Nephron progenitor cell (in vitro differentiated cells): ENCODE data around the gene PTPRZ1.

Experiments used
- DNase-seq: peaks from one replicate; pipeline ENCODE4 v3.0.0; 2021
- H3K27ac Mint-ChIP-seq: 2 replicates; pipeline ENCODE4 v1.8.0; 2021; ENCODE audit warnings: mild to moderate bottlenecking, moderate library complexity, mixed read lengths
- H3K27me3 Mint-ChIP-seq: 2 replicates; pipeline ENCODE4 v1.8.0; 2021; ENCODE audit warnings: mild to moderate bottlenecking, low read depth, mixed read lengths; ENCODE audit not compliant: poor library complexity
- H3K36me3 Mint-ChIP-seq: 2 replicates; pipeline ENCODE4 v1.8.0; 2021; ENCODE audit warnings: low read depth, mixed read lengths
- H3K4me1 Mint-ChIP-seq: 2 replicates; pipeline ENCODE4 v1.8.0; 2021; ENCODE audit warnings: mixed read lengths
- H3K4me3 Mint-ChIP-seq: 2 replicates; pipeline ENCODE4 v1.8.0; 2021; ENCODE audit warnings: mild to moderate bottlenecking, moderate library complexity, mixed read lengths
- H3K9me3 Mint-ChIP-seq: 2 replicates; pipeline ENCODE4 v1.8.0; 2021; ENCODE audit warnings: mild to moderate bottlenecking, moderate library complexity, mixed read lengths
- CTCF ChIP-seq: fragments of 200-600 bp; sonication (generic); IDR thresholded peaks from 2 replicates; pipeline ENCODE4 v1.5.0; 2021; ENCODE audit warnings: antibody characterized with exemption

PTPRZ1 gene

GRCh38 chr7:121879544-121879943, 6.6 kb downstream of the PTPRZ1 start:
- H3K36me3 Mint-ChIP-seq, result no peaks in the 10 kb centered on the region
- H3K4me1 Mint-ChIP-seq, result peaks cover 15% of the 10 kb centered on the region
- no peak for DNase-seq
- no peaks in the 10 kb centered on the region for H3K9me3 Mint-ChIP-seq
- H3K27ac Mint-ChIP-seq, result no peak overlapping the region
- no peak overlapping the region for H3K4me3 Mint-ChIP-seq
- TF ChIP-seq CTCF, result no peak
- H3K27me3 Mint-ChIP-seq, result no peaks in the 10 kb centered on the region

GRCh38 chr7:121882731-121883130, 9.8 kb downstream of the PTPRZ1 start:
- no peaks in the 10 kb centered on the region for H3K36me3 Mint-ChIP-seq
- no peak for DNase-seq
- H3K4me3 Mint-ChIP-seq, result no peak overlapping the region
- H3K4me1 Mint-ChIP-seq, result peaks cover 8% of the 10 kb centered on the region
- no peak overlapping the region for H3K27ac Mint-ChIP-seq
- no peak for TF ChIP-seq CTCF
- no peaks in the 10 kb centered on the region for H3K9me3 Mint-ChIP-seq
- H3K27me3 Mint-ChIP-seq, result no peaks in the 10 kb centered on the region

- H3K36me3 Mint-ChIP-seq, result no peaks in the 10 kb centered on the region
- no peak for DNase-seq
- TF ChIP-seq CTCF, result no peak
- H3K4me3 Mint-ChIP-seq, result no peak overlapping the region
- no peaks in the 10 kb centered on the region for H3K27me3 Mint-ChIP-seq
- H3K4me1 Mint-ChIP-seq, result peaks cover 8% of the 10 kb centered on the region
- no peak overlapping the region for H3K27ac Mint-ChIP-seq
- no peaks in the 10 kb centered on the region for H3K9me3 Mint-ChIP-seq
Observed at GRCh38 chr7:121885166-121885920, 12.4 kb downstream of the PTPRZ1 start.

- H3K27me3 Mint-ChIP-seq, result peaks cover 3% of the 10 kb centered on the region
- TF ChIP-seq CTCF, result no peak
- H3K4me3 Mint-ChIP-seq, result no peak overlapping the region
- no peak for DNase-seq
- H3K4me1 Mint-ChIP-seq, result peaks cover 3% of the 10 kb centered on the region
- H3K36me3 Mint-ChIP-seq, result no peaks in the 10 kb centered on the region
- no peak overlapping the region for H3K27ac Mint-ChIP-seq
- H3K9me3 Mint-ChIP-seq, result no peaks in the 10 kb centered on the region
Observed at GRCh38 chr7:121887634-121888033, 14.7 kb downstream of the PTPRZ1 start.

- Mint-ChIP-seq H3K27me3 (peaks cover 3% of the 10 kb centered on the region), H3K36me3 (no peaks in the 10 kb centered on the region), H3K4me3 (no peak overlapping the region), H3K27ac (no peak overlapping the region), H3K4me1 (peaks cover 3% of the 10 kb centered on the region), H3K9me3 (no peaks in the 10 kb centered on the region)
- no peak for TF ChIP-seq CTCF
- no peak for DNase-seq
Observed at GRCh38 chr7:121890833-121891232, 17.9 kb downstream of the PTPRZ1 start.

- H3K9me3 Mint-ChIP-seq, result no peaks in the 10 kb centered on the region
Observed at GRCh38 chr7:121891731-121892130, 18.8 kb downstream of the PTPRZ1 start.

More at GRCh38 chr7:121891731-121892130, 18.8 kb downstream of the PTPRZ1 start:
- Mint-ChIP-seq H3K27ac (no peak overlapping the region), H3K36me3 (no peaks in the 10 kb centered on the region), H3K4me3 (no peak overlapping the region), H3K27me3 (peaks cover 3% of the 10 kb centered on the region), H3K4me1 (peaks cover 3% of the 10 kb centered on the region)
- no peak for DNase-seq
- no peak for TF ChIP-seq CTCF
